NB4 (cell line): ENCODE results near the gene KHNYN.

Experiments used
- POLR2A ChIP-seq: IDR thresholded peaks from 2 replicates; pipeline ENCODE4 v1.6.1; 2011; ENCODE audit warnings: mild to moderate bottlenecking; ENCODE audit not compliant: insufficient read length; ENCODE audit errors: extremely low read depth
- TF ChIP-seq, protein P1 (sequence below): IDR thresholded peaks from one replicate; pipeline ENCODE4 v1.5.1; 2012; ENCODE audit warnings: low read depth, low read length

DNA sequence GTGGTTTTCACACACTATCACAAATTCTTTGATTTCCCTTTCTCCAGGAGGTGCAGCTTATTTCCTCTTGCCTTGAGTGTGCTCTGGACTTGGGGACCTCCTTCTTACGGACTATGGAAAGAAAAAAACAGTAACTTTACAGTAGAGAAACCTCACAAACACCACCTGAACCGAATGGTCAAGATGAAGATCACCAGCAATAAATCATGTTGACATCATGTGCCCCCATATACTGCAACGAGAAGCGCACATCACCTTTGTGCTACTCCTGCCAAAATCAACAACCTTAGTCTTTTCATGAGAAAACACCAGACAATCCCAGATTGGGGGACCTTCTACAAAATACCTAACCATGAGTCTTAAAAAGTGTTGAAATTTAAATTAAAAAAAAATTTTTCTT is 44.2 kb upstream of the KHNYN start:
- TF ChIP-seq, protein P1, sequence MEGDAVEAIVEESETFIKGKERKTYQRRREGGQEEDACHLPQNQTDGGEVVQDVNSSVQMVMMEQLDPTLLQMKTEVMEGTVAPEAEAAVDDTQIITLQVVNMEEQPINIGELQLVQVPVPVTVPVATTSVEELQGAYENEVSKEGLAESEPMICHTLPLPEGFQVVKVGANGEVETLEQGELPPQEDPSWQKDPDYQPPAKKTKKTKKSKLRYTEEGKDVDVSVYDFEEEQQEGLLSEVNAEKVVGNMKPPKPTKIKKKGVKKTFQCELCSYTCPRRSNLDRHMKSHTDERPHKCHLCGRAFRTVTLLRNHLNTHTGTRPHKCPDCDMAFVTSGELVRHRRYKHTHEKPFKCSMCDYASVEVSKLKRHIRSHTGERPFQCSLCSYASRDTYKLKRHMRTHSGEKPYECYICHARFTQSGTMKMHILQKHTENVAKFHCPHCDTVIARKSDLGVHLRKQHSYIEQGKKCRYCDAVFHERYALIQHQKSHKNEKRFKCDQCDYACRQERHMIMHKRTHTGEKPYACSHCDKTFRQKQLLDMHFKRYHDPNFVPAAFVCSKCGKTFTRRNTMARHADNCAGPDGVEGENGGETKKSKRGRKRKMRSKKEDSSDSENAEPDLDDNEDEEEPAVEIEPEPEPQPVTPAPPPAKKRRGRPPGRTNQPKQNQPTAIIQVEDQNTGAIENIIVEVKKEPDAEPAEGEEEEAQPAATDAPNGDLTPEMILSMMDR, result no peak
- TF ChIP-seq POLR2A, result no peak
